PFSK-1 (cell line): ENCODE results near the gene PRAMEF14.
"Not testable (repeated sequence)": the region's sequence is repeated elsewhere in the genome, so short reads cannot be mapped to it uniquely, and the experiment has no call there.

ENCODE experiments used
- POLR2AphosphoS5 ChIP-seq: IDR thresholded peaks from 2 replicates; pipeline ENCODE4 v1.6.1; 2012; ENCODE audit warnings: low read depth, mild to moderate bottlenecking, control low read depth, low read length, moderate library complexity
- REST ChIP-seq, 2 experiments: IDR thresholded peaks; 2 replicates each; pipeline versions ENCODE4 v1.6.1 to v1.8.0; 2011 to 2012; ENCODE audit warnings: low read depth in 2 of 2, low read length in 2 of 2, control low read depth in 1 of 2, inconsistent platforms in 1 of 2, mild to moderate bottlenecking in 1 of 2, moderate library complexity in 1 of 2; ENCODE audit not compliant: insufficient read depth in 1 of 2
- SIN3A ChIP-seq: IDR thresholded peaks from 2 replicates; pipeline ENCODE4 v1.6.1; 2012; ENCODE audit warnings: mild to moderate bottlenecking, low read length, moderate library complexity, borderline replicate concordance; ENCODE audit not compliant: insufficient read depth

- not testable (repeated sequence) for TF ChIP-seq SIN3A; REST (IDR thresholded peaks at IDR 0.05; ENCODE audit: insufficient read depth in 1 of 2, low read depth in 2 of 2, low read length in 2 of 2); POLR2AphosphoS5
Measured at GRCh38 chr1:13347034-13347433, at the start of gene PRAMEF14.
